Occipital lobe (tissue), 2 donors: ENCODE results near the gene GGA2. TPM values are rescaled to one million over a fixed set of nuclear protein-coding genes. Genes with fewer than 3 reads are reported as not detected.
"Not testable (repeated sequence)": the region's sequence is repeated elsewhere in the genome, so short reads cannot be mapped to it uniquely, and the experiment has no call there.

Experiments used
- DNase-seq: peaks from one replicate; lab custom pipeline; 2025; lab: John Stamatoyannopoulos, UW
- total RNA-seq: library from RNA; depleted of rRNA; stranded (reverse); fragments of >200 nt; gene quantifications from one replicate; pipeline ENCODE4 v1.2.3, GENCODE V29; 2014

The GGA2 gene
- total RNA-seq, 1 donor from 2014 or later = 27.8 TPM

- no peak for DNase-seq
Measured at GRCh38 chr16:23523876-23524385, 13.6 kb upstream of the GGA2 start.

GRCh38 chr16:23523321-23523720, 13.0 kb upstream of the GGA2 start:
- DNase-seq = no peak

- no peak for DNase-seq
Measured at GRCh38 chr16:23521965-23522364, 11.7 kb upstream of the GGA2 start.

- no peak for DNase-seq
Measured at GRCh38 chr16:23521037-23521743, 10.9 kb upstream of the GGA2 start.

DNA sequence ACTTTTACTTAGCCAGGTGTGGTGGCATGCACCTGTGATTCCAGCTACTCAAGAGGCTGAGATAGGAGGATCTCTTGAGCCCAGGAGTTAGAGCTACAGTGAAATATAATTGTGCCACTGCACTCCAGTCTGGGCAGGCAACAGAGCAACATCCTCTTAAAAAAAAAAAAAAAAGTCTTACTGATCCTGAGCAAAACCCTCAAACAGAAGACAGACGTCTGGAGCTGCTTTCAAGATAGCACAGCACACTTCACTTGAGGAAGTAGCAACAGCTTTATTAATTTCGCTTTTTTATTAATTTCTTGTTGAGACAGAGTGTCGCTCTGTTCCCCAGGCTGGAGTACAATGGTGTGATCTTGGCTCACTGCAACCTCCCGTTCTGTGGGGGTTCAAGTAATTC, 10.2 kb upstream of the GGA2 start:
- no peak for DNase-seq

GRCh38 chr16:23519282-23519681, 9.0 kb upstream of the GGA2 start:
- no peak for DNase-seq

DNA sequence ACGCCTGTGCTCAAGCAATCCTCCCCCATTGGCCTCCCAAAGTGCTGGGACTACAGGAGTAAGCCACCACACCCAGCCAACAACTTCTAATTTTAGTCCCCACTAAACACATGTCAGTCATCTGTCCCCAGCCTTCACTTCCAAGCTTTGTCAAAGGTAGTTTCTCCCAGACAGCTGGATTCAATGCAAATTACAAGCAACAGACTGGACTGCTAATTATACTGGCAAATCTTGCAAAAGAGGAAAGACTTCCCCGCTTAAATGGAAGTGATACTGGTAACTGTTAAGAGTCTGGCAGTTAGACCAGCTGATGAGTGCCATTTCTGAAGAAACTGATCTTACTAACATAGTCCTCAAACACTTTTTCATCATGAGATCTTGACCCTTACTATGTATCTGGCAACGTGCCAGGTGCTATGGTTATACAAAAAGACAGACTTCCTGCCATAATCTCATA, 8.2 kb upstream of the GGA2 start:
- no peak for DNase-seq

- DNase-seq = no peak
Measured at GRCh38 chr16:23516366-23517137, 6.3 kb upstream of the GGA2 start.

GRCh38 chr16:23515881-23516280, 5.6 kb upstream of the GGA2 start:
- DNase-seq = no peak

DNA sequence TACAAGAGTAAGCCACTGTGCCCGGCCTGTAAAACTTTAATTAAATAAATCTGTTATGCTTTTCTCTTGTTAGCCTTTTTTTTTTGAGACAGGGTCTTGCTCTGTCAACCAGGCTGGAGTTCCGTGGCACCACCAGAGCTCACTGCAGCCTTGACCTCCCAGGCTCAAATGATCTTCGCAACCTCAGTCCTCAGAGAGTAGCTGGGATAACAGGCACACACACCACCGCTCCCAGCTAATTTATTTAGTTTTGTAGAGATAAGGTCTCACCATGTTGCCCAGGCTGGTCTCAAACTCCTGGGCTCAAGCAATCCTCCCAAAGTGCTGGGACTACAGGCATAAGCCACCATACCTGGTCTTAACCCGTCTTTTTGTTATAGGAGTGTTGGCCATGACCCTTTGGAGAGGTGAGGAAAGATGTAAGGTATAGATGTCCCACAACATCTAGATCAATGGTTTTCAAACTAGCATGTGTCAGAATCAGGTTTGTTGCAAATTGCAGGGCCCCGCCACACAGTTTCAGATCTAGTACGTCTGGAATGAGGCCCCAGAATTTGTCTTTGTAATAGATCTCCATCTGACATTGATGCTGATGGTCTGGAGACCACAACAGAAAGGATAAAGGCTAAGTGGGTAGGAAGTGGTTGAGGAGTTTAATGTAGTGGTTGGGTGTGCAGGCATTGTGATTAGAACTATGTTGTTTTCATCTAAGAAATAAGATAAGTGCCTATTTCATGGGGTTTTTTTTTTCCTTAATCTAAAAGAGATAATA, 4.3 kb upstream of the GGA2 start:
- DNase-seq = no peak

- DNase-seq = no peak
Measured at GRCh38 chr16:23512168-23512695, 1.9 kb upstream of the GGA2 start.

DNA sequence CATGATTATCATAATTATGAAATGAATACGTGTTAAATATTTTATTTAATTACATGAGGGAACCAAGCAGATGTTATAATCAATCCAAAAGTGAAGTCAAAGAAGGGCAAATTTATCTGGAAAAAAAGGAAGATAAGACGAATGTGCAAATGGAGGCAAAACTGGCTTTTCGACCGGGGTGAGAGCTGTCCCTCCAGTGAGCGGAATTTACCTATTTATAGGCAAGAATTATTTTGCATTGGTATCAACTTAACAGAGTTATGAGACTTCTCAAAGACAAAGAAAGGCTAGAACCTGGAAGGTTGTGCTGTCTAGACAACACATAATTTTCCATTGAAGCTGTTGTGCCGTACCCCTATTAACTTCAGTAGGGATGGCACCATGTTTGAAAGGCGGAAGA, 1.4 kb upstream of the GGA2 start:
- no peak for DNase-seq

DNA sequence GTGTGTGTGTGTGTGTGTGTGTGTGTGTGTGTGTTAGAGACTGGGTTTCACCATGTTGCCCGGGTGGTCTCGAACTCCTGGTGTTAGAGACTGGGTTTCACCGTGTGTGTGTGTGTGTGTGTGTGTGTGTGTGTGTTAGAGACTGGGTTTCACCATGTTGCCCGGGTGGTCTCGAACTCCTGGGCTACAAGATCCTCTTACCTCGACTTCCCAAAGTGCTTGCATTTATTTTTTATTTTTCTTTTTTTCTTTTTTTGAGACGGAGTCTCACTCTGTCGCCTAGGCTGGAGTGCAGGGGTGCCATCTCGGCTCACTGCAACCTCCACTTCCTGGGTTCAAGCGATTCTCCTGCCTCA, 599 bp upstream of the GGA2 start:
- DNase-seq = not testable (repeated sequence)

DNA sequence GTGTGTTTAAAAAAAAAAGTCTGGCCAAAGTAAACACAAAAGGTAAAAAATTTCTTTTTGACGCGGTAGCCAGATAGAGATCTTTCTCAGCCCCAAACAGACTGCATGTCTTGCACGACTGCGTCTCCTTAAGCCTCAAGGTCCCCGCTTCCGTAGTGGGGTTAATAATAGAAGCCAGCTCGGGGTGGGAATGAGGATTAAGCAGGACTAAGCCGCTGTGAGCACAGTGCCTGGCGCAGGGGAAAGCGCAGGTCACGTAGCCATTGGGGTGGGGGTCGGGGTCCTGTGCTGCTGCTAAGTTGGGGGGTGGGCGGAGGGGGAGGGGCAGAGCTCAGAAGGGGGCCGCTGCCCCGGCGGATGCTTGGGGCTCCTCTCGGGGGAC, 521 bp downstream of the GGA2 start:
- DNase-seq = no peak

GRCh38 chr16:23509441-23509754, 896 bp downstream of the GGA2 start:
- no peak for DNase-seq

DNA sequence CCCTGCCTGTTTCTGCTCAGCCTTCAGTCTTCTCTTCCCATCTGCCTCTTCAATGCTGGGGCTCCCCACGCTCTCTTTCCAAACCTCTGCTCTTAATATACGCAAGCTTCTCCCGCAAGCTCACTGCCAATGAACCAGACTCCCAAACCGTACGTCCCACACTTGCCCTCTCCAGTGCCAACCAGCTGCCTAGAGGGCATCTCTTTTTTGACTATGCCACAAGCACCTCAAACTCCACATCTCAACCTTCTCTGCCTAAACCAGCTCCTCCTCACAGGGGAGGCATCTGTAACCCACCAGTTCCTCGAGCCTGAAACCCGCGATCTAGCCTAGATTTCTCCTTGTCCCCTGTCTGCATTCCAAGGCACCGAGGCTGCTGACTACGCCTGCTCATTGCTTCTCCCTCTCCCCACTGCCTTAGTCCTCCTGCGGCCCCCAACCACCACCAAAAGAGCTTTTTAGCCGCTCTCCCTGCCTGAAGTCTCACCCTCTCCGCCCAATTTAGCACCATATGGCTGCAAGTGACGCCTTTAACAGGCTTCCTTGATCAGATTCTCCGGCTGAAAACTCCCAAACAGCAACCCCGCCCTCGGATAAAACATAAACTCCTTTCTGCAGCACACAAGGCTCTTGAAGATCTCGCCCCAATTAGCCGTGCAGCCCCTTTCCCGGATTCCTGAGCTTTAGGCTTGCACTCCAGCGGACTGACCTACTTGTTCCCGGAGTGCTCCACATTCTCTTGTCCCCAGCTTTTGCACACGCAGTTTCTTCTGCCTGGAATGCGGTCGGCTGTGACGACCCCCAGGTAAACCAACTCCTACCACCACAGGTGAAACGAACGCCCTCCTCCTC, 1.5 kb downstream of the GGA2 start:
- DNase-seq = peak; percentile 31

GRCh38 chr16:23506606-23506994, 3.7 kb downstream of the GGA2 start:
- DNase-seq = no peak

DNA sequence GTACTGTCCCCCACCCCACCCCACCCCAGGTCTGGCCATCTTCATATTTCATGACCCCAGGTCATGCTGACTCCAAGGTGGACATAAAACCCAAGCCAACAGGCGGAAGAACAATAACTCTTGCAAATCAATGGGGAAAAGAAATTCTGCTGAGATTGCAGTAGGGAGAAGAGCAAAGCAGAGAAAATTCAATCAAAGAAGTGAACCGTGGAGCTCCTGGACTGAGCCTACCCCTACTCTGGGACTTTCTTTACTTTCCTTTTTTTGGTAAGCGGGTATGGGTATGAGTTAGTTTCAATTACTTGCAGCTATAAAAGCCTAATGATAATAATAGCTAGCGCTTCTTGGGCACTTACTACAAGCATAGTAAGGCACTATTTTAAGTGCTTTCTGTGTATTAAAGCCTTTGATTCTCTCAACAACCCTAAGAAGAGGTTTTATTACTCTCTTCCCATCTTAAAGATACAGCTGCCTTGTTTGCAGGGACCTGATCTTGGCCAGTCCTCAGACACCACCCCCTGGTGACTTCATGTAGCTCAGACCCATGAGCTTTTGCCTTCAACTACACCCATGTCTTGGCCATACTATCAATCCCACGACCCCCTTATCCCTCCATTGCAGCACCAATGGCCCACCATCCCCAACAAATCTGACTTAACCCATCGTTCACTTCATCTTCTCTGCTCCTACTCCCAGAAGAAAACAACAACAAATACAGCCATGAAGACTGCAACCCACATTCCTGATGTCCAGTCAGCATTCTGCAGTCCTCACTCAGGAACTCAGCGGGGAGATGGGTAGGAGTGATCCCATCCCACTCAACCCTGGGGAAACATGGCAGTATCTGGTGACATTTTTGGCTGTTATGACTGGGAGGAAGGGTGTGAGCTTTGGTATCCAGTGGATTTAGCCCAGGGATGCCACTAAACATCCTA, 4.4 kb downstream of the GGA2 start:
- DNase-seq = no peak

GRCh38 chr16:23505180-23505665, 5.1 kb downstream of the GGA2 start:
- no peak for DNase-seq
